HepG2 (cell line): ENCODE measurements around the gene TMPRSS11F.

Experiments
- CTCF ChIP-seq: sonication (generic); formaldehyde crosslinking; IDR thresholded peaks from 2 replicates; pipeline ENCODE4 v1.5.0; 2020; ENCODE audit warnings: mild to moderate bottlenecking, missing genetic modification reagents, moderate library complexity
- FOXJ3 ChIP-seq: sonication (generic); formaldehyde crosslinking; IDR thresholded peaks from 2 replicates; pipeline ENCODE4 v1.4.0; 2020; ENCODE audit warnings: missing genetic modification reagents, mild to moderate bottlenecking, borderline replicate concordance
- ONECUT2 ChIP-seq: sonication (generic); formaldehyde crosslinking; IDR thresholded peaks from 2 replicates; pipeline ENCODE4 v1.4.0; 2020; ENCODE audit warnings: missing genetic modification reagents
- ZBTB21 ChIP-seq: sonication (generic); formaldehyde crosslinking; IDR thresholded peaks from 2 replicates; pipeline ENCODE4 v1.4.0; 2020; ENCODE audit warnings: missing genetic modification reagents
- ZFP1 ChIP-seq: IDR thresholded peaks from 2 replicates; pipeline ENCODE4 v1.6.1; 2016
- ZNF253 ChIP-seq: sonication (generic); formaldehyde crosslinking; IDR thresholded peaks from 2 replicates; pipeline ENCODE4 v1.8.0; 2022; ENCODE audit warnings: mild to moderate bottlenecking, missing genetic modification reagents, borderline replicate concordance
- ZNF513 ChIP-seq: sonication (generic); formaldehyde crosslinking; conservative IDR thresholded peaks from 2 replicates; pipeline ENCODE4 v1.5.0; 2020; ENCODE audit warnings: missing genetic modification reagents
- ZNF670 ChIP-seq: sonication (generic); formaldehyde crosslinking; IDR thresholded peaks from 2 replicates; pipeline ENCODE4 v1.8.0; 2022; ENCODE audit warnings: mild to moderate bottlenecking, missing genetic modification reagents, borderline replicate concordance
- ZNF691 ChIP-seq: sonication (generic); formaldehyde crosslinking; IDR thresholded peaks from 2 replicates; pipeline ENCODE4 v1.4.0; 2020; ENCODE audit warnings: missing genetic modification reagents, low read depth, mild to moderate bottlenecking, borderline replicate concordance

GRCh38 chr4:68124262-68124661 lies 5.4 kb downstream of the TMPRSS11F start:
- TF ChIP-seq CTCF (CRISPR knock-in tag) (no peak), ZBTB21 (CRISPR knock-in tag) (no peak), ZFP1 (CRISPR knock-in tag) (no peak), ZNF513 (CRISPR knock-in tag) (no peak), FOXJ3 (CRISPR knock-in tag) (no peak), ZNF691 (CRISPR knock-in tag) (no peak), ZNF253 (CRISPR knock-in tag) (no peak), ONECUT2 (CRISPR knock-in tag) (no peak), ZNF670 (CRISPR knock-in tag) (no peak)
